Upper lobe of left lung (tissue), 6 donors: ENCODE data around the gene AKR1B1. TPM values are rescaled to one million over a fixed set of nuclear protein-coding genes. Genes with fewer than 3 reads are reported as not detected.

Source experiments
- ATAC-seq, 2 donors: fragments of 200-7000 bp; cut with Tn5 transposase; one replicate each; pipeline ENCODE4 v1.9.1; 2022; ENCODE audit warnings: mild to moderate bottlenecking in 2 of 2, moderate library complexity in 2 of 2; ENCODE audit not compliant: low FRiP score in 2 of 2
- DNase-seq, 2 donors: peaks; one replicate each; pipeline ENCODE4 v3.0.0-alpha.2; 2019 to 2020
- H3K27ac ChIP-seq, 4 donors: fragments of 200-600 bp; sonication (generic); one replicate each; pipeline ENCODE4 v1.5.1; 2016 to 2019
- H3K27me3 ChIP-seq, 4 donors: fragments of 200-600 bp; sonication (generic); one replicate each; pipeline ENCODE4 v1.5.1; 2017 to 2019
- H3K36me3 ChIP-seq, 4 donors: fragments of 200-600 bp; sonication (generic); one replicate each; pipeline ENCODE4 v1.5.1; 2016 to 2019
- H3K4me1 ChIP-seq, 4 donors: fragments of 200-600 bp; sonication (generic); one replicate each; pipeline ENCODE4 v1.5.1; 2018 to 2019
- H3K4me3 ChIP-seq, 4 donors: fragments of 200-600 bp; sonication (generic); one replicate each; pipeline ENCODE4 v1.5.1; 2017 to 2019; ENCODE audit warnings: mild to moderate bottlenecking in 2 of 4, moderate library complexity in 1 of 4
- H3K9me3 ChIP-seq, 4 donors: fragments of 200-600 bp; sonication (generic); one replicate each; pipeline ENCODE4 v1.5.1; 2018 to 2019
- CTCF ChIP-seq, 6 experiments: fragments of 450-650 bp in 4 of 6; fragments of 200-600 bp in 2 of 6; sonication (generic) in 2 of 6; IDR thresholded peaks; one replicate each; pipeline ENCODE4 v1.5.1; 2016 to 2019; ENCODE audit warnings: antibody characterized with exemption in 6 of 6
- EP300 ChIP-seq, 4 donors: sonication (generic); formaldehyde crosslinking; IDR thresholded peaks; one replicate each; pipeline ENCODE4 v1.5.1; 2017; ENCODE audit warnings: antibody characterized with exemption in 4 of 4, control low read depth in 2 of 4
- POLR2A ChIP-seq, 4 donors: fragments of 450-650 bp; IDR thresholded peaks; one replicate each; pipeline ENCODE4 v1.5.1; 2016 to 2017; ENCODE audit warnings: antibody characterized with exemption in 4 of 4, mild to moderate bottlenecking in 2 of 4
- POLR2AphosphoS5 ChIP-seq, 2 donors: sonication (generic); formaldehyde crosslinking; IDR thresholded peaks; one replicate each; pipeline ENCODE4 v1.5.1; 2017; ENCODE audit warnings: antibody characterized with exemption in 2 of 2
- WGBS, 2 donors: methylation state at CpG; one replicate each; pipeline ENCODE4 v1.1.5; 2017 to 2018; 5-methylcytosine and 5-hydroxymethylcytosine counted together
- total RNA-seq, 6 donors: library from RNA; depleted of rRNA in 4 of 6; stranded (reverse); fragments of >200 nt in 4 of 6; gene quantifications; one replicate each; pipeline versions ENCODE4 v1.1.0 to v1.2.1, GENCODE V29; 2016 to 2021
- donor health status: DM: no; HTN: no; CAD: no; lungs with moderate emphysema.
- donor health status: DM: no; HTN: yes; CAD: no; lungs with severe emphysema.

The AKR1B1 gene
- total RNA-seq, 6 donors from 2014 or later: 39.2 to 108 (median 93.1) TPM

GRCh38 chr7:134478707-134479106, 19.8 kb upstream of the AKR1B1 start:
- TF ChIP-seq EP300 (IDR thresholded peaks at IDR 0.05) (no peak), POLR2AphosphoS5 (IDR thresholded peaks at IDR 0.05) (no peak), CTCF (IDR thresholded peaks at IDR 0.05) (no peak), POLR2A (IDR thresholded peaks at IDR 0.05) (no peak)
- ATAC-seq (no peak), DNase-seq (no peak)
- peaks cover 0 to 2% (median 1%) of the 10 kb centered on the region in 4 donors for H3K4me1 ChIP-seq
- H3K36me3 ChIP-seq: no peaks in the 10 kb centered on the region
- H3K27ac ChIP-seq: no peak overlapping the region
- WGBS, 2 donors: 85 to 86% methylated on average over 2 of the region's 2 CpGs
- no peaks in the 10 kb centered on the region for H3K9me3 ChIP-seq
- H3K4me3 ChIP-seq: no peak overlapping the region
- H3K27me3 ChIP-seq: no peaks in the 10 kb centered on the region

- Histone ChIP-seq H3K27me3 (no peaks in the 10 kb centered on the region), H3K36me3 (no peaks in the 10 kb centered on the region), H3K27ac (no peak overlapping the region), H3K9me3 (no peaks in the 10 kb centered on the region), H3K4me1 (peaks cover 0 to 2% (median 1%) of the 10 kb centered on the region in 4 donors), H3K4me3 (no peak overlapping the region)
- DNase-seq (no peak), ATAC-seq (no peak)
- 73 to 79% methylated on average over 2 of the region's 2 CpGs for WGBS, 2 donors
- no peak for TF ChIP-seq POLR2AphosphoS5 (IDR thresholded peaks at IDR 0.05)
- no peak for TF ChIP-seq EP300 (IDR thresholded peaks at IDR 0.05)
- no peak for TF ChIP-seq CTCF (IDR thresholded peaks at IDR 0.05)
Measured at GRCh38 chr7:134477954-134478353, 19.1 kb upstream of the AKR1B1 start.

GRCh38 chr7:134476044-134476443, 17.1 kb upstream of the AKR1B1 start:
- peaks cover 0 to 2% (median 1%) of the 10 kb centered on the region in 4 donors for H3K4me1 ChIP-seq
- TF ChIP-seq CTCF (IDR thresholded peaks at IDR 0.05) (no peak), EP300 (IDR thresholded peaks at IDR 0.05) (no peak), POLR2AphosphoS5 (IDR thresholded peaks at IDR 0.05) (no peak), POLR2A (IDR thresholded peaks at IDR 0.05) (no peak)
- H3K4me3 ChIP-seq: no peak overlapping the region
- H3K36me3 ChIP-seq: no peaks in the 10 kb centered on the region
- H3K9me3 ChIP-seq: no peaks in the 10 kb centered on the region
- DNase-seq (no peak), ATAC-seq (no peak)
- no peaks in the 10 kb centered on the region for H3K27me3 ChIP-seq
- H3K27ac ChIP-seq: no peak overlapping the region

GRCh38 chr7:134474828-134475227, 15.9 kb upstream of the AKR1B1 start:
- H3K4me3 ChIP-seq: no peak overlapping the region
- no peak overlapping the region for H3K27ac ChIP-seq
- ATAC-seq: no peak
- H3K4me1 ChIP-seq: no peaks in the 10 kb centered on the region
- 67 to 81% methylated on average over 1 of the region's 1 CpG for WGBS, 2 donors
- no peaks in the 10 kb centered on the region for H3K36me3 ChIP-seq
- DNase-seq: no peak
- H3K27me3 ChIP-seq: no peaks in the 10 kb centered on the region
- TF ChIP-seq POLR2A (IDR thresholded peaks at IDR 0.05): no peak
- TF ChIP-seq EP300 (IDR thresholded peaks at IDR 0.05): no peak
- no peak for TF ChIP-seq POLR2AphosphoS5 (IDR thresholded peaks at IDR 0.05)
- H3K9me3 ChIP-seq: no peaks in the 10 kb centered on the region

- Histone ChIP-seq H3K4me3 (no peak overlapping the region), H3K9me3 (no peaks in the 10 kb centered on the region), H3K4me1 (no peaks in the 10 kb centered on the region), H3K27ac (no peak overlapping the region), H3K36me3 (no peaks in the 10 kb centered on the region), H3K27me3 (no peaks in the 10 kb centered on the region)
- WGBS, 2 donors: 65 to 70% methylated on average over 6 of the region's 6 CpGs
- TF ChIP-seq POLR2A (IDR thresholded peaks at IDR 0.05) (no peak), CTCF (IDR thresholded peaks at IDR 0.05) (no peak), POLR2AphosphoS5 (IDR thresholded peaks at IDR 0.05) (no peak), EP300 (IDR thresholded peaks at IDR 0.05) (no peak)
- peak in 1 of 2 donors; percentile 58 for ATAC-seq
- no peak for DNase-seq
Measured at GRCh38 chr7:134473861-134474291, 15.0 kb upstream of the AKR1B1 start.
